ENCODE results near the gene SMIM44.

GRCh38 chr19:3479177-3479833, 3.9 kb downstream of the SMIM44 start:
- TF ChIP-seq POLR2A (IDR thresholded peaks at IDR 0.05) (no peak), CTCF (IDR thresholded peaks at IDR 0.05) (no peak)

Measured in thyroid gland (tissue), 4 donors.